ENCODE measurements around the gene VGLL4.

GRCh38 chr3:11627612-11628011, 16.1 kb downstream of the VGLL4 start:
- TF ChIP-seq, protein P1, sequence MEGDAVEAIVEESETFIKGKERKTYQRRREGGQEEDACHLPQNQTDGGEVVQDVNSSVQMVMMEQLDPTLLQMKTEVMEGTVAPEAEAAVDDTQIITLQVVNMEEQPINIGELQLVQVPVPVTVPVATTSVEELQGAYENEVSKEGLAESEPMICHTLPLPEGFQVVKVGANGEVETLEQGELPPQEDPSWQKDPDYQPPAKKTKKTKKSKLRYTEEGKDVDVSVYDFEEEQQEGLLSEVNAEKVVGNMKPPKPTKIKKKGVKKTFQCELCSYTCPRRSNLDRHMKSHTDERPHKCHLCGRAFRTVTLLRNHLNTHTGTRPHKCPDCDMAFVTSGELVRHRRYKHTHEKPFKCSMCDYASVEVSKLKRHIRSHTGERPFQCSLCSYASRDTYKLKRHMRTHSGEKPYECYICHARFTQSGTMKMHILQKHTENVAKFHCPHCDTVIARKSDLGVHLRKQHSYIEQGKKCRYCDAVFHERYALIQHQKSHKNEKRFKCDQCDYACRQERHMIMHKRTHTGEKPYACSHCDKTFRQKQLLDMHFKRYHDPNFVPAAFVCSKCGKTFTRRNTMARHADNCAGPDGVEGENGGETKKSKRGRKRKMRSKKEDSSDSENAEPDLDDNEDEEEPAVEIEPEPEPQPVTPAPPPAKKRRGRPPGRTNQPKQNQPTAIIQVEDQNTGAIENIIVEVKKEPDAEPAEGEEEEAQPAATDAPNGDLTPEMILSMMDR (conservative IDR thresholded peaks at IDR 0.05; ENCODE audit: low read depth, low read length) = no peak
- TF ChIP-seq, protein P2, sequence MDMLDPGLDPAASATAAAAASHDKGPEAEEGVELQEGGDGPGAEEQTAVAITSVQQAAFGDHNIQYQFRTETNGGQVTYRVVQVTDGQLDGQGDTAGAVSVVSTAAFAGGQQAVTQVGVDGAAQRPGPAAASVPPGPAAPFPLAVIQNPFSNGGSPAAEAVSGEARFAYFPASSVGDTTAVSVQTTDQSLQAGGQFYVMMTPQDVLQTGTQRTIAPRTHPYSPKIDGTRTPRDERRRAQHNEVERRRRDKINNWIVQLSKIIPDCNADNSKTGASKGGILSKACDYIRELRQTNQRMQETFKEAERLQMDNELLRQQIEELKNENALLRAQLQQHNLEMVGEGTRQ (IDR thresholded peaks at IDR 0.05; ENCODE audit: low read depth, low read length) = no peak
- TF ChIP-seq POLR2A (IDR thresholded peaks at IDR 0.05; ENCODE audit: low read depth, low read length) (no peak), CEBPB (IDR thresholded peaks at IDR 0.05; ENCODE audit: low read depth, low read length) (no peak), CHD1 (IDR thresholded peaks at IDR 0.05; ENCODE audit: low read depth, low read length) (no peak), RFX5 (IDR thresholded peaks at IDR 0.05; ENCODE audit: low read depth, low read length) (no peak), RCOR1 (IDR thresholded peaks at IDR 0.05; ENCODE audit: insufficient replicate concordance, low read length) (no peak), SMC3 (IDR thresholded peaks at IDR 0.05; ENCODE audit: low read depth, low read length) (no peak)

All from IMR-90 (cell line).